Esophagus mucosa (tissue), 1 donor: ENCODE measurements around the gene SAMD4A. TPM values are rescaled to one million over a fixed set of nuclear protein-coding genes. Genes with fewer than 3 reads are reported as not detected.
"Not testable (repeated sequence)": the region's sequence is repeated elsewhere in the genome, so short reads cannot be mapped to it uniquely, and the experiment has no call there.

Experiments
- ATAC-seq: fragments of 200-7000 bp; cut with Tn5 transposase; one replicate; pipeline ENCODE4 v1.9.1; 2020
- total RNA-seq: library from RNA; stranded (reverse); gene quantifications from one replicate; pipeline ENCODE4 v1.2.4, GENCODE V29; 2023
- donor health status: DM: yes; HTN: yes; CAD: no.

Gene SAMD4A
- total RNA-seq, 1 donor from 2014 or later: 1.5 TPM

DNA sequence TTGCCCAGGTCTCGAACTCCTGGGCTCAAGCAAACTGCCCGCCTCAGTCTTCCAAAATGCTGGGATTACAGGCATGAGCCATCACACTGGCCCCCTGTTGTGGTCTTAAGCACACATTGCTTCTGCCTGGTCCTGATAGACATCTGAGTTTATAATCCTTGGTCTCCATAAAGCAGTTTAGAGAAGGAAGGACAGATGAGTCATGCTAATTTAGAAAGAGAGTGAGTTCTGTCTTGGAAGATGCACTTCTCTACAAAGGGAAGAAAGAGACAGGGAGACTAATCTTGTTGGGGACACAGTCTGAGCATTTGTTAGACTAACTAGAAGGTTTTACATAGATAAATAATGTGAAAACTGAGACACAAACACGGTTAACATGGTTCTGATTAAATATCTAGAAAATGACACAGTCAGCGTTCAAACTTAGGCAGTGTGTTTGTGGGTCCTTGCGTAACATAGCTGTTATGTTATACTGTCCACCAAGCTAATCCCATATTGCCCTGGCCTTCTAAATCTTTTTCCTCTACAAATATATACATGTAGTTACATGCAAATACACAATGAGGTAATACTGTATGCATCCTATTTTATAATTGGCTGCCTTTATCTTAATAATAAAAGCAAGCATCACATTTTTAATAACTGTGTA is 31.0 kb downstream of the SAMD4A start:
- no peak for ATAC-seq

DNA sequence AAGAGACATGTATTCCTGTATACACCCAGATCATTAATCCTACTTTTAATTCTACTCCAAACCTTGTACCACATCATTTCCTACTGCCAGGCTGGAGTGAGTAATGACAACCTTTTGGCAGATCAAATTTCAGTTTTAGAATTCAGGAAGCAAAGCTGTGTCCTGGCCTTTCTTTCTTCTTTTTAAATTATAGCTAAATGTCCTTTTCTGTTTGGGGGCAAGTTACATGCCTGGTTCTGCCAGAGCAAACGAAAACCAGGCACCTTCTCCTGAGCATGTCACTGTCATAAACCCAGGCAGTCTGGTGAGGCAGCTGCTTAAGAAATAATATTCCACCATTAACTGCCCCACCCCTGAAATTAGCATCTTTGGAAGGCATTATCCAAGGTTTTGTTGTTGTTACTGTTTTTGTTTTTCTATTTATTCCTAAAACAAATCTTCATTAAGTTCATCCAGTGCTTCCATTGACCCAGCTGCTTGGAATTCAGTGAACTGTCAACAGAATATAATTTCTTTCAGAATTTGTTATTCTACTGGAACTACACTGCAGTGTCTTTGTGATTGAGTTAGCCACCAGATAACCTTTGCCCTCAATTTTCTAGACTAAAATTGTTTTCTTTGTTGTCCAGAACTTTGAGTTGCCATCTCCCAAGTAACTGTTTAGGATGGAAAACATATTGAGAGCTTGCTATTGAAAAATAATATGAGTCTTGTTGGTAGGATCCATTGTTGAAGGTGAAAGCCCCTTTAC is 33.2 kb downstream of the SAMD4A start:
- ATAC-seq: peak; percentile 42

DNA sequence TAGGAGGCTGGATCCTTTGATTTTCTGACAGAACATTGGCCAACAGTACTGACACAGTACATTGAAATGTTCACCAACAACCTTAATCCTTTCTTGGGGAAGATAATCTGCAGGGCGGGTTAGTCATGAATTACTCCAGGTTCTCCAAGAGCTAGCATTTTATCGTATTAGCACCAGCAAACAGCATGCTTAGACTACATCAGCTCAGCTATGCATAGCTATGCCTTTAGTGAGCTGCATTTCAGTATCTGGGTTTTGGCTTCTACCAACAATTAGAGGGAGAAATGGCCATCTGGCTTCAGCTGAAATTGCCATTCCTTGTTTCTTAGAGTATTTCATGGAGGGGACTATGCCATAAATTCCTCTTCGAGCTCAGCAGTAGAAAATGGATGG is 33.8 kb downstream of the SAMD4A start:
- ATAC-seq: peak; percentile 78

DNA sequence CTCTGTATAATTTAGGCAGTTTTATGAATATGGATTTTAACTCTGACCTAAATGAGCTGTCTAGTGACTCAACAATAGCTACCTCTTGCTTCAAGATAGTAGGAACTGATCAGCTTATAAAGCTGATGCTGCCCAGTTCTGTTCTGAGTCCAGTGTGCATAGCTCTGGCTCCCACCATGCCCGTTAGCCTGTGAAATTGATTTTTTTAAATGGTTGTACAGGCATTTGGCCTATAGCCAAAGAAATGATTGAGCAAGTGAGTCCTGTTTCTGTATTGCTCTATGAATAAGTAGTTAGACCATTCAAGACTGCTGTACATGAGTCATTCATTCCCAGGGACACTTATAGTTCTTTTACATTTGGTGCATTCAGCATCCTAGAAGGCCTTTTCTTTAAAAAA is 36.4 kb downstream of the SAMD4A start:
- ATAC-seq: no peak

DNA sequence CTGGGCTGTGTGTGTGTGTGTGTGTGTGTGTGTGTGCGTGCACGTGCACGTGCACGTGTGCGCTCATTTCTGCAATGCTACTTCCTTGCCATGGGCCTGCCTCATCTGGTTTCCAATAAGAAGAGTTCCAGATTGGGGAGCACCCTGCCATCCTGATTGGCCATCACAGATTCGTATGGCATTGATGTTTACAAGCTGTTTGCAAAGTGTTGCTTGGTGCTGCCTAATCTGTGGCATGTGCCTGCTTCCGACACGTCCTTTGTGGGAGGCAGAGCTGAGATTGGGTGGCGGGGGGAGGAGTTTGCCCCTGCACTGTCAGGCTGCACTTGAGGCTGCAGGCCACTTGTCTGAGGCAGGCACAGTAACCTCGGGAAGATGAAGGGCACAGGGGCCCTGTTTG is 39.2 kb downstream of the SAMD4A start:
- no peak for ATAC-seq

DNA sequence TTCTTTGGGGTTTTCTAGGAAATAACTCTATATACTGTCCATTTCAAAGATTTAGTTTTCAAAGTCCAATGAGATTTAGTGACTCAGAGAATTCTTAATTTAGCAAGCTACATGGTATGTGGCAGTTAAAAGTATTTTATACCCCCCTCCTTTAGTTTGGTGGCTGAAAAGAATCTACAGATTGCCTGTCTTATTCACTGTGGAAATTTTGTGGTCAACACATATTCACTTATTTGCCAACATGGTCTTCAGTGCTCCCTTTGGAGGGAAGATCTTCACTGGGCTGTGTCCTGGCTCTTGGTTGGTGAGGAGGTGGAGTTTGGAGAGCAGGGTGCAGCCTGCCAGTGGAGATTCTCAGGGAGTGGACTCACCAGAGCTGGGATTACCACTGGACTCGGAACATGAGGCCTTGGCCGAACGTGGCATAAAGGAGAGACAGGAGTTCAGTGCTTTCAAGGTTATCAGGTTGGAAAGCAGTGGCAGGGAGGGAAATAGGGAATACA is 39.8 kb downstream of the SAMD4A start:
- ATAC-seq: no peak

DNA sequence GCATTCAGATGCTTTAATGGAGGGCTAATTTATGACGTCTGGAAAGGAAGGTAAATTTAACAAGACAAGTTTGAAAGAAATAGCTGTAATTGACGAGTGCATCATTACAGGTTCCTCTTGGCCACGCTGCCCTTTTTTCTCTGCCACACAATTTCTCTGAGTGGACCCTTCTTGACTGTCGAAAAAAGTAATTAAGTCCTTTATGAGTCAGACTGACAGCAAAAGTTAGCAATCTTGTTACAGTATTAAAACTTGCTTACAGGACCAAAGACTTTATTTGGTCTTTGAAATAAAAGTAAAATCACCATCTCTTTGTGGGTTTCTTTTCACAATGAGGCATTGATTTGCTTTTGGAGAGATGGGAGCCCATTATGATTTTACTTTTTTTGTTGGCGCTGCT is 42.6 kb downstream of the SAMD4A start:
- ATAC-seq: no peak

DNA sequence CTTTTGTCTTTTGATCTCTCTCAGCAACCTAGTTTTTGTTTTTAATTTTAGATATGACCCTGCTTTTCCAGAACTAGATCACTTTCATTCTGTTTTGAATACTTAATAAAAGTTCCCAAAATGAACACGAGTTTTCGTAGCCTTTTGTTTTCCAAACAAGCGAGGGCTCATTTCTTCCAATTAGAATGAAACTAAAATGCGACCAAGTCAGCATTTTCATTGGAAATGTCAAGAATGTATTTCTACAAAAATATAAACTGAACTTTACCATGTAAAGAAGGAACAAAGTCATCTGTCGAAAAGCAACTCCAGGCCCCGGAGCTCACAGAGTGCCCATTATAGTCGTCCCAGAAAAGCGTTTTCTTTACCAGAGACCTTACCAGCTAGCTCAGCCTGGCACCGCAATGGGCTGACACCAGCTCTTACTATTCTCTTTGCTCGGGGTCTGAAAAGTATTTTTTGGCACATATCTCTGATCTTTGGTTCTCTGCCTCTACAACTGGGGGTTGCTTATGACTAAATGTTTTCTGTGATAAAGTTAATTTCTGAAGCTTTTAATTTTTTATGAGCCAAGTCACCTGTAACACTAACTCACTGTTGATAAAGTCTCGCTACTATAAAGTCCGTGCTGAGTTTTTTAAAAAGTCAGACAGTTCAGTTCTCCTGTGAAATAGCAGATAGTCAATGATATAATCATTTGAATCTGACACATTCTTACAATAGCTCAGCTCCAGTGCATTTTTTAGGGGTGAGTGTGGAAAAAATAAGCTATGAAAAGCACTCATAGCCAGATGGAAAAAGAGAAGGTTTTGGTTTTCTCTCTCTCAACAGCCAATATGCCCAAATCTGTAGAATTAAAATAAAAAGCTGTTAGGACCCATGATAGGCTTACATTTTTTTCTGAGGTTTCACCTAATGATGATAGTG is 43.4 kb downstream of the SAMD4A start:
- ATAC-seq: no peak

DNA sequence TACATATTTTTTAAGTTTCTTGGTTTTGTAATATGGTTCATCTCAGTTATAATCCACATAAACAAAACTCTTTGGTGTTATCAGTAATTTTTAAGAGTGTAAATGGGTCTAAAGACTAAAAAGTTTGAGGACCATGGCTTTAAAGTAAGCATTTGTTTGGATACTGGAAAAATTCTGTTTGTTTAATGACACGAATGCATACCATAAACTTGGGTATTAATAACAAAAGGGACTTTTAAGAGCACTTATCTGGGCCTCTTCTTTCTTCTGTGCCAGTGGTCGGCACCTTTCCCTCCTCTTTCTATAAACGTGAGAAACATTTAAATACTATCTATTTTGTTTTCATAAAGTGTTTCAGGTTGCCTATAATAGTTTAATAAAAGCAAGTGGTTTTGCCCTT is 47.4 kb downstream of the SAMD4A start:
- no peak for ATAC-seq

DNA sequence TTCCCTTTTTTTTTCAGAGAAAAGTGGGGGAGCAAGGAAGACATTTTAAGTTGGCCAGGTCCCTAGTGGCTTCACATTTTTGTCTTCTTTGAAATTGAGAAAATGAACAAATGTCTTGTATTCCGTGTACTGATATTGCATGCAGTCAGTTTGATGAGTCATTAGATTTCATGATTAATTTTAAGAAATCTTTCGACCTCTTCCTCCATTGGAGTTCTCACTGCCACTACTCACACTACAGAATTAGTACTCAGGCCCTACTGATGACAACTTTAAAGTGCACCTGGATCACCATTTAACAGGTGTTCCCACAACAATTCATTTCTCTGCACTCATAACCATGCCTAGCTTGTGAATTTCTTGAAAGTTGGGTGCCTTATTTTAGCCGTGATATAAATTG is 50.5 kb downstream of the SAMD4A start:
- ATAC-seq: no peak

DNA sequence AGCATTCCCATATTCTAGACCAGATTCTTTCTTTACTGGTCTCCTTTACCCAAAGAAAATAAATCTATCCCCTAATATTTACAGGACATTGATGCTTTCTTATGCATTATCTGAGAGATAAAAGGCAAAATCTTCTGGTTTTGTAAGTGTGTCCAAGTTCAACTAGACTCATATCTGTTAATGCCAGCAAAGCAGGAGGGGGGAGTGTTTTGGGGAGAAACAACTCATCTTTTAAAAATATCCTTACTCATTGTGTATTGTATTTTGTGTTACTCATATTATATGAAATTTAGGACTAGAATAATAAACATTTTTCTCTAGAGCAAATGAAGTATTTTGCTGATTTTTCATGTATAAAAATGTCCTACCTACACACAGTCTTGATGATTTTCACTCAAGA is 54.8 kb downstream of the SAMD4A start:
- ATAC-seq: no peak

DNA sequence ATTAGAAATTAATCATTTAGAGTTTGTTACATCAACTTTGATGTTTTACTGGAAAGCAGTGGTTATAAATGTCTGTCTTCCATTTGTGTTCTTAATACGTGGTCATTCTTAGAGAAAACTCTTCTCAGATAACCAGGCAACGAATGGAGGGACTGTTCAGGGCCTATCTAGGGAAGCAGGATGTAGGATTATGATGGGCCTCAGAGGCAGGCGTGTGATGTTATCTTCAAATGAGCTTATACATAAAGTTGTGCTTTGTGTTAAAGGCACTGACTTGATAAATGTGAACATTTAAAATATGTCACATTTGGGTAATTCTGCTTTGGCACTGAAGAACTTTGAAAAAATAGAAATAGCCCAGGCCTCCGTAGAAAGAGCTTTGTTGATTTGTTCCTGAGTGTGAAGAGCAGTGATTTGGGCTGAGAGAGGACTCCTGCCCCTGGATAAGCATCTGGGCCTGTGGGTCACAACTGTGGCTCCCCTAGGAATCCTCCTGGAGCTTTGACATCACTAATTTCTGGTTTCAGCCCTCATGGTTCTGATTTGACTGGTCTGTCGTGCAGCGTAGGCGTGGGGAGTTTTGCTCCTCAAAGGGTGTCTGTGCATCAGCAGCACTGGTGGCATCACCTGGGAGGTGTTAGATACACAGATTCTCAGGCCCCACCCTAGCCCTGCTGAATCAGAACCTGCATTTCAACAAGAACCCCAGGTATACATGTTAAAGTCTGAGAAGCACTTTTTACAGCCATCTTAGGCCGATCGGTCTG is 55.4 kb downstream of the SAMD4A start:
- ATAC-seq: no peak

DNA sequence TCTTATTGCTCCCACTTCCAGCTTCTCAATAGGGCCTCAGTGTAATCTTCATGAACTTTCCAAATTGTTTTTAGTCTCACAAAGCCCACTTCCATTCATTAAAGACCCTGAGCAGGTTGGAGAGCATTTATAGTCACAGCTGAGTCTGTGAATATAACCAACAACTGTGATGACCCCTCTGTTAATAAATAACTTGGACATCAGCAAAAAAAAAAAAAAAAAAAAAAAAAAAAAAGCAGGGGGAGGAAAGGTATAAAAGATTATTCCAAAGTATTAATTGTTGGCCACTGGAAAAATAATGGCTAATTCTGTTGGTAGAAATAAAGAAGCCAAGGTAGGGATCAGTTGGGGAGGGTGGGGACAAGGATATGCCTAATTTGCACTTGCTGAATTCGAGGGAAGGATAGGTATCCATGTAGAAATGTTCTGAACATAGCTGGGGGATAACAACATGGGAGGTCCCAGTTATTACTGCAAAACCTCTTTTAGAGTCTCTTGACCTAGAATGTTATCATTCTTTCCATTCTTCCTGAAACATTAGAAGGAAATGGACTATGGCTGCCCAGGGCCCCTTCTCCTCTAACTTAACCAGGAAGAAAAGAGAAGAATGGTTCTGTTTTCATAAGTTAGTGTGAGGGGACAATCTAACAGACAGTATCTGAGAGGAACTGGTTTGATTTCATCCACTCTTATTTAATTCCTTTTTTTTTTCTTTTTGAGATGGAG is 56.5 kb downstream of the SAMD4A start:
- ATAC-seq: no peak

DNA sequence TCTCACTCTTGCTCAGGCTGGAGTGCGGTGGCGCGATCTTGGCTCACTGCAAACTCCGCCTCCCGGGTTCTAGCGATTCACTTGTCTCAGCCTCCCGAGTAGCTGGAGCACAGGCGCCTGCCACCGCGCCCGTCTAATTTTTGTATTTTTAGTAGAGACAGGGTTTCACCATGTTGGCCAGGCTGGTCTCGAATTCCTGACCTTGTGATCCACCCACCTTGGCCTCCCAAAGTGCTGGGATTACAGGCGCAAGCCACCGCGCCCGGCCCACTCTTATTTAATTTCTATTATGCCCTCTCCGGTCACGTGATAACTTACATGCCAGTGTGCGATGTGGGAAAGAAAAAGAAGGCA is 57.1 kb downstream of the SAMD4A start:
- not testable (repeated sequence) for ATAC-seq

DNA sequence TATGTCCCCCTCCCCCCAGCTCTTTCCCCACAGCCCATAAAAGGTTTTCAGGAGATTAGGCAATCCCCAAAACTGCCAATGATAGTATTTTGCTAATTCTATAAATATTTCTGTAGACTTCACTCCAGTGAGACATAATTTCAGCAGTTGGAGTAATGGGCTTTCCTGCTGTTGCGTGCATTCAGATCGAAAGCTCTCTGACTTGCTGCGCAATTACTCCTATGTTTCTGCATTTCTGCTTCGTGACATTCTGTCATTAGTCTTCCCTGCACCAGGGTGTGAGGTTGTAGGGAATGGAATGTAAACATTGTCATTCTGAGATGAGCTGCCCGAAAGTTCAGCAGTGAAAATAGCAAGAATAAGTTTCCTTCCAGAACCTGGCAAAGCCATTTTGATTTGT is 58.2 kb downstream of the SAMD4A start:
- ATAC-seq: no peak

DNA sequence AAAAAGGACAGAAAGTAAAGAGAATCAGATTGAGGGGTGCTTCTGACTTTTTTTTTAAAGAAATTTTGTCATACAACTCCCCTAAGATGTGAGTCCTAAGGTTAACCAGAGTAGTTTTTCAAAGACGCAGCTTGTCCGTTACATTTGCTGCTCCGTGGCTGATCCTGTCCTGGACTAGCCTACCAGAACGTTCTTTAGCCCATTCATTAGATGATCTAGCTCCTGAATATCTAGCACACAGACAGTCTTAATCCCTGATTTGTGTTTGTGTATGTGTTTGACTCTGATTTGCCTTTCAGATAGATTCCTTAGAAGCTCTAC is 60.3 kb downstream of the SAMD4A start:
- no peak for ATAC-seq

DNA sequence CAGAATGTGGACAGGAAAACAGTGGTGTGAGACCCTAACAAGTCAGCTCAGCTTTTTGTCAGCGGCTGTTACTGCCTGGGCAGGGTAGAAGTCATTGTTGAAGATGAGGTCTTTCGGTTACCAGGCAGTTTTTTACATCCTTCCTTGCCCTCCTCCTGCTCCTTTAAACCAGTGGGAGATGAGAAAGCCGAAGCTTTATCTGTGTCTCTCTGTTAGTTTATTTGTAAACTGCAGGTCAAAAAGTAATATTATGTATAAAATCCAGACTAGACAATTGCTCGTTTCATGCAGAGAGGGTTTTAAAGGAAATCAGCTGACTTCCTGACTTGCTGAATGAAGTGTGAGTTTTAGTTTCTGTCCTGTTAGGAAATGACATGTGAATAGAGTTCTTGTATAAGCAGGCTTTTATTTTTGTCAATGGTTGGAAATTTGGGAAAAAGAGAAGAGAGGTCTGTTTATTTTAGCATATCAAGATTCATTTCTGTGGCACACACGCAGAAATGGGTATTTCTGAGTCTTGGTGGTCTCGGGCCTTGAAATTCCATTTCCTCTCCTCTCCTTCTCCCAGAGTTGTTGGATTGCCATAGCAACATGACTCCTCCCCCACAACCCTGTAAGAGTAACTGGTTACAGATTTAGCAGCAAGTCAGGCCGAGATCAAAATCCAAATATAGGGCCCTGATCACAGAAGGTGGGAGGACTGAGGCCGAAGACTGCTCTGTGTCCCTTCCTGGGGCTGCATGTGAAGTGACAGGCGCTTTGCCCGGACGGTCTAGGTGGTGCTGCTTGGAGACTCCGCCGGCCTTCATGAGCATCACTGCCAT is 60.8 kb downstream of the SAMD4A start:
- ATAC-seq: no peak

DNA sequence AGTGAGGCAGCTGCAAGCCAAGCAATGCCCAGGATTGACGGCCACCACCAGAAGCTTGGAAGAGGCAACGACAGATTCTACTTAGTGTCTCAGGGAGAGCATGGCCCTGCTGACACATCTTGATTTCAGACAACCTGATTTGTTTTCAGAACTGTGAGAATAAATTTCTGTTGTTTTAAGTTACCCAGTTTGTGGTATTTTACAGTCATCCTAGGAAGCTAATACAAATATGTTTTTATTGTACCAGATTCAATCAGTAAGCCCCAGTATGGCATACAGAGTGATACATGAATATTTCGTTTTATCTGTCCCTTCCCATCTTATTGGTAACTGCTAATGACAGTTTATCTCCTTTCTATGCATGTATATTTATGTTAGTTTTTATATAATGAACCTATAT is 62.3 kb downstream of the SAMD4A start:
- no peak for ATAC-seq

DNA sequence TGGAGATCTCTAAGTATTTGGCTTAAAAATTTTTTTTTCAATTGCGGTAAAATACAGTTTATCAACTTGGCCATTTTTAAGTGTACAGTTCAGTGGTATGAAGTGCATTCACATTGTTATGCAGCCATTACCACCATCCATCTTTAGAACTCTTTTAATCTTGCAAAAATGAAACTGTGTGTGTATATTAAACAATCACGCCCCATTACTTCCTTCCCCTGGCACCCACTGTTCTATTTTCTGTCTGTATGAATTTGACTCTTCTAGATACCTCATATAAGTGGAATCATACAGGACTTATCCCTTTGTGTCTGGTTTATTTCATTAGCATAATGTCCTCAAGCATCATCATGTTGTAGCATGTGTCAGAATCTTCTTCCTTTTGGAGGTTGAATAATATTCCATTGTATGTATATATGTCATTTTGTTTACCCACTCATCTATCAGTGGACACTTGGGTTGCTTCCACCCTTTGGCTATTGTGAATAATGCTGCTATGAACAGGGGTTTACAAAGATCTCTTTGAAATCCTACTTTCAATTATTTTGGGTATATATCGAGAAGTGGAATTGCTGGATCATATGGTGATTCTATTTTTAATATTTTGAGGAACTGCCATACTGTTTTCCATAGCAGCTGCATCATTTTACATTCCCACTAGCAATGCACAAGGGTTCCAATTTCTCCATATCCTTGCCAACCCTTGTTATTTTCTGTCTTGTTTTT is 62.9 kb downstream of the SAMD4A start:
- no peak for ATAC-seq

DNA sequence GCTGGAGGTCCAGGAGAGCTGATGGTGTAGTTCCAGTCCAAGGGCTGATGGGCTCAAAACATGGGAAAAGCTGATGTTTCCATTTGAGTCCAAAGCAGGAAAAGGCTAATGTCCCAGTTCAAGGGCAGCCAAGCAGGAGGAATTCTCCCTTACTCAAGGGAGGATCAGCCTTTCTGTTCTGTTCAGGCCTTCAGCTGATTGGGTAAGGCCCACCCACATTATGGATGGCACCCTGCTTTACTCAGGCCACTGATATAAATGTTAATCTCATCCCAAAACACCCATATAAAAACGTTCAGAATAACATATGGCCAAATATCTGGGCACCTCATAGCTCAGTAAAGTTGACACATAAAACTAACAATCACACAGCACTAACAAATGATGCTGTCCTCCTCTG is 64.1 kb downstream of the SAMD4A start:
- no peak for ATAC-seq
